Activated gamma-delta T cell (primary cell): ENCODE measurements around the gene GABRP.
"Not testable (repeated sequence)": the region's sequence is repeated elsewhere in the genome, so short reads cannot be mapped to it uniquely, and the experiment has no call there.

Experiments used
- DNase-seq: peaks from one replicate; lab custom pipeline; 2025; lab: John Stamatoyannopoulos, UW

Gene GABRP

DNA sequence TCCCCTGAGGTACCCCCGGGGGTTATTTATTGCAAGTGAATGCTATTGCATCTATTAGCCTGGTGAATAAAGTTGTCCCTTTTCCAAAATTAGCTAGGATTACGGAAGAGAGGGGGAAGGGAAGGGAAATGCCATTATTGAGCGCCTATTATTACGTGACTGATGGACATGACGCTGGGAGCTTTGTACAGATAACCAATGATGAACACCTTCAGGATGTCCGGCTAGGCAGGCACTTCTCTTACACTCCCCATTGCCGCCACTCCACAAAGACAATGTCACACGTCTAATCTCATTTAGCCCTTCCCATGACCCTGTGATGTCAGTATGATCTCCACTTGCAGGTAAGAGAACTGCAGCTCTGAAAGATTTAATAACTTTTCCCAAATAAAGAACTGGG, 9.4 kb downstream of the GABRP start:
- no peak for DNase-seq

DNA sequence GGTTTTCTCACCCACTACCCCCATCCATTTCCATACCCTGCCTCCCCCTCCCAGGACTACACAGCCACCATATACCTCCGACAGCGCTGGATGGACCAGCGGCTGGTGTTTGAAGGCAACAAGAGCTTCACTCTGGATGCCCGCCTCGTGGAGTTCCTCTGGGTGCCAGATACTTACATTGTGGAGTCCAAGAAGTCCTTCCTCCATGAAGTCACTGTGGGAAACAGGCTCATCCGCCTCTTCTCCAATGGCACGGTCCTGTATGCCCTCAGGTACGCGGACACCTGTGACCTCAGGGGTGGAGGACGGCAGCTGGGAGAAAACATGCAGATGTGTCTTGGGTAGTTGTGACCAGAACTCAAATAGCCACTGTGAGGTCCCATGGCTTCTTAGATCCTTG, 11.6 kb downstream of the GABRP start:
- no peak for DNase-seq

DNA sequence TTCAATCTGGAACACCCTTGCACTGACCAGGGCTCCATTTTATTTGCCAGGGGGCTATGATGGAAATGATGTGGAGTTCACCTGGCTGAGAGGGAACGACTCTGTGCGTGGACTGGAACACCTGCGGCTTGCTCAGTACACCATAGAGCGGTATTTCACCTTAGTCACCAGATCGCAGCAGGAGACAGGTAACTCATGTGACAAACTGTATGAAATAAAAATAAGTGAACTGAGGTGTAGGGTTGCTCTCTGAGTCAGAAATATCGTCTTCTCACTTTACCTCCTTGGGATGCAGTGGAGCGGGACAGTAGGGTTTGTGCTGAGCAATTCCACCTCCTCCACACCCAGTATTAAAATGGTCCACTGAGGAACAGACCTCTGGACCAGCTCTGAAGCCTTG, 22.1 kb downstream of the GABRP start:
- no peak for DNase-seq

DNA sequence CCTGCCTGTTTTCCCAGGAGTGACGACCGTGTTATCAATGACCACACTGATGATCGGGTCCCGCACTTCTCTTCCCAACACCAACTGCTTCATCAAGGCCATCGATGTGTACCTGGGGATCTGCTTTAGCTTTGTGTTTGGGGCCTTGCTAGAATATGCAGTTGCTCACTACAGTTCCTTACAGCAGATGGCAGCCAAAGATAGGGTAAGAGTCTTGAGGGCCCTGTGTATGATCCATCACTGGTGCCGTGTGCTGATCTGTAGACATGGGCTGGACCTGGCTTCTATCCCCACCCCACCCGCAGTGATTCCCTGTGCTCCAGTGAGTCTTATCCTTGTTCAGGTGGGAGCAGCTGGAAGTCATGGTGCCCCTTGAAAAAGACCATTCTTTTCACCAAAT, 26.0 kb downstream of the GABRP start:
- DNase-seq, result no peak

DNA sequence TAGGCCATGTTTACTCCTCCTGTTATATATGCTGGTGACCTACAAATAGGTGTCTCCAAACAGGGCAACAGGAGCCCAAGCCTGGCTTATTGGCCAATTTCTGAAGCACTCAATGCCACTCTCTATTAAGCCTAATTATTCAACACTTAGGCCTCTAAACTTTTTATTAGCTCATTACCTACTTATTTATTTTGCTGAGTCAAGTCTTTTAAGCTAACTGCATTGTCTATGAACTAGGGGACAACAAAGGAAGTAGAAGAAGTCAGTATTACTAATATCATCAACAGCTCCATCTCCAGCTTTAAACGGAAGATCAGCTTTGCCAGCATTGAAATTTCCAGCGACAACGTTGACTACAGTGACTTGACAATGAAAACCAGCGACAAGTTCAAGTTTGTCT, 28.2 kb downstream of the GABRP start:
- DNase-seq, result no peak

DNA sequence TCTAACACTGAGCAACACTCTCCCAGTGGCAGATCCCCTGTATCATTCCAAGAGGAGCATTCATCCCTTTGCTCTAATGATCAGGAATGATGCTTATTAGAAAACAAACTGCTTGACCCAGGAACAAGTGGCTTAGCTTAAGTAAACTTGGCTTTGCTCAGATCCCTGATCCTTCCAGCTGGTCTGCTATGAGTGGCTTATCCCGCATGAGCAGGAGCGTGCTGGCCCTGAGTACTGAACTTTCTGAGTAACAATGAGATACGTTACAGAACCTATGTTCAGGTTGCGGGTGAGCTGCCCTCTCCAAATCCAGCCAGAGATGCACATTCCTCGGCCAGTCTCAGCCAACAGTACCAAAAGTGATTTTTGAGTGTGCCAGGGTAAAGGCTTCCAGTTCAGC, 29.7 kb downstream of the GABRP start:
- DNase-seq, result no peak

DNA sequence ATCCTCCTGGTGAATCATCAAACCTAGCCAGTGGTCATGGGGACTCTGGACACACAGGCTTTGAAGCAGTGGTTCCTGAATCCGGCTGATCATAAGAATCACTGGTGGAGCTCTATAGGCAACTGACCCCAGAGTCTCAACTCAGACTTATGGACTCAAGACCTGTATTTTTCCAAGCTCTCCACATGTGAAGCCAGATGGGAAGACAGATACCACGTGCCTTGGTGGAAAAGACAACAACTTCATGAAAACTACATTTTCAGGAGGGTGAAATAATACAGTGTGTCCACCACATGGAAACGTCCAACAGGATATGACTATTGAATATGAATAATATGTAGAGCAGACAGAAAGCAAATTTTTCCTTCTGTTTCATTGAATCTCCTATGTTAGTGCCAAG, 33.7 kb downstream of the GABRP start:
- DNase-seq, result no peak

DNA sequence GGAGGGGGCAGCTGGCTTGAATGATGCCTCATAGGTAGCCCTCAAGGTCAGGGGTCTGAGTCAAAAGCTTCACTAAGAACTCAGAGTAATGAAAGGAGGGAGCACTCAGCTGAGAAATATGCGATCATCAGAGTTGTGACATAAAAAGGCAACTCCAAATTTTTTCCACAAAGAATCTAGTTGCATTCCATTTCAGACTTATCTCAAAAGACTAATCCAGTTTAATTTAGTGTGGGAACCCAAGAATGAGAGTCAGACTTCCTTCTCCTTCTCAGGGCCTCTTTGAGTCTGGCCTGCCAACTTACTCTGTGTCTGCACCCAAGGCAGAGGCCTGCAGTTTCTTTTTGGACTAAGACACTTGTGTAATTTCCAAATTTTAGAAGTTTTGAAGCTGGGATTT, 34.7 kb downstream of the GABRP start:
- no peak for DNase-seq

DNA sequence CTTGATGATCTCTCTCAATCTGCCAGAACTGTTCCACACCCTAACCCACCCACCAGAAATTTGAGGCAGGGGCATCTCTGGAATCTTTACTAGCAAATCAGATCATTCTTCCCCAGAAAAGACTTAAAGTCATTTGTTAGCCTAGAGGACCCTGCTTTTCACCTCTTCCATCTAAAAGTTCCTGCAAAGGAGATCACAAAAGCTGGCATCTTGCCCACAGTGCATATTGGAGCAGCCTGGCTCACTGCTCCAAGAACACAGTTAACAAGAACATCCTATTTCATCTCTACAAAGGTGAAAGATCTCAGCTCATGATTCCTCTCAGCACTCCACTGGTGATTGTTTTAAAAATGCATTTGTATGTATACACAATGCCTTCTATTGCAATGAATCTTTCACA, 36.3 kb downstream of the GABRP start:
- DNase-seq, result no peak

DNA sequence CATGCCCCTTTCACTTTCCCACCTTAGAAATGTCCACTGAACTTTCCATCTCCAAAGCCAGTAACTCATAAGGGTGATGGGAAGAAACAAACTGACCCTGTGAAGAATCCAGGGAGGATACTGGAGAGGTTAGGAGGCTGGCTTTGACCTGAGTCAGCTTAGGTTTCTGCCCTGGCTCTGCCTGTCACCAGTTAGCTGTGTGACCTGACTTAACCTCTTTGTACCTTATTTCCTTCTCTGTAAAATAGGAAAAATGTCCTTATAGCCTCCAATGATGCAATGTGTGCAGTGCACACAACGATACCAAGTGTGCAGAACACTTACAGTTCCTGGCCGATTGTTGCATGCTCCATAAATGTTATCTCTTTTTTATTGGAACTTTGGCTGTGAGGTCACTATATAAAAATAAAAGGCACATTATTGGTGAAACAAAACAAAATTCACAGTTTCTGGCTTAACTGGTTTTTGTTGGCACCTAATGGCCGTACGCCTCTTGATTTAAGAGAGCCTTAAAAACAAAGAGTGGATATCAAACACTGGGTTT, 37.8 kb downstream of the GABRP start:
- DNase-seq, result no peak

DNA sequence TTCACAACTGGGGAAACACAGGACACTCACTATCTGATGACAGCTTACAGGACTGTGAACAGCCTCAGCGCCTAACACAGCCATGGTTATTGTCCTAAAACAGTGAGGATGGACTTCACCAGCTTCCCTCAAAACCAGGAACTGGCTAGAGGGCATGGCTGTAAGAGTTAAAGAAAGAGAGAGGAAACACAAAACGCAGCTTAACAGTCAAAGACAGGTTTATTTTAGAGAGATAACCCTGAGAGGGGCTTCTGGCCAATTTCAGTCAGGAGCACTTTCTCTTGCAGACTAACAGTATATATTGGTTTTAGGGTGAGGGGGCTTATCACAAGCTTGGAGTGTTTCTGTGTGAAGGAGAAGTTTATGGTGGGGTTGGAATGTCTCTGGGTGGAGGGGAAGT, 42.6 kb downstream of the GABRP start:
- no peak for DNase-seq

DNA sequence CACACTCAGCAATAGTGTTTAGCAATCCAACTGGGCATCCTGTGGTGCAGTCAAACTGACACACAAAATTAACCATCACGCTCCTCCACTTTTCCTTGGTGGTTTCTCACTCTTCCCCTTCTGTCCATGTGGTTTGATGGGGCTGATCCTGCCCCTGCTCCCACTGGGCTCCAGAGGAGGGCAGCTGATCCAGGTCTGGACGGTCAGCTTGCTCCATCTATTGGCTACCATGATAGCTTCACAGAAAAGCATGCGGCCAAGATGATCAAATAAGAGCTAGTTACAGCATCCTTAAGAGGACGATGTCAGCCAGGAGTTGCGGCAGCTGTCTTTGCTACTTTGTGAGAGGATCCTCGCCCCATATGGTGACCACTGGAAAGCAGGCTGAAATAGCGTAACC, 48.7 kb downstream of the GABRP start:
- no peak for DNase-seq

DNA sequence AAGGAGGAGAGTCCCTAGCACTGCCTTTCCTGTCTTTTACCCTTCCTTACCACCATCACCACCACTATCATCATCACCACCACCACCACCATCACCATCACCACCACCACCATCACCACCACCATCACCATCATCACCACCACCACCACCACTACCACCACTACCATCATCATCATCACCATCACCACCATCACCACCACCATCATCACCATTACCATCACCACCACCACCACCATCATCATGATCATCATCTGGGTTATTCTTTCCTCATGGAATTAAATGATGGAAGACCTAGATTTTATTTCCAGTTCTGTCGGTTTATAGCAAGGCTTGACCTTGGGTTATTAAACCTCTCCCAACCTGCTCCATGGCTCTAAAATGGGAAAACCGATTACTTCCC, 50.5 kb downstream of the GABRP start:
- not testable (repeated sequence) for DNase-seq

DNA sequence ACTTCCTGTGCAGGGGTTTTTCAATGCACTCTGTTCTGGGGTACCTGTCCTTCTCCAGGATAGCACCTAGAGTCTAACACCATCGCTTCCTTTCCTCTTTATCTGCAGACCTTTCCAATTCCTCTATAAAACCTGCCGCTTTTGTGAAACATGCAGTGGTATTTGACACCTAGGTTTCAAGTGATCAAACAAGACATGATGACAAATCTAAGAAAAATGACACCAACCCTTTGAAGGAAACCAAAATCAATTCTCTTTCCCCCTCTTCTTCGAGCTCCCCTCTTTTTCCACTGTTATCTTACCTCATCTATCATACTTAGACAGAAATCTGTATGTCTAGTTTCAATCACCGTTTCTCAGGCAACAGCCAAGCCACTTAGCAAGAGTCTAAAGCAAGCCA, 52.7 kb downstream of the GABRP start:
- no peak for DNase-seq

DNA sequence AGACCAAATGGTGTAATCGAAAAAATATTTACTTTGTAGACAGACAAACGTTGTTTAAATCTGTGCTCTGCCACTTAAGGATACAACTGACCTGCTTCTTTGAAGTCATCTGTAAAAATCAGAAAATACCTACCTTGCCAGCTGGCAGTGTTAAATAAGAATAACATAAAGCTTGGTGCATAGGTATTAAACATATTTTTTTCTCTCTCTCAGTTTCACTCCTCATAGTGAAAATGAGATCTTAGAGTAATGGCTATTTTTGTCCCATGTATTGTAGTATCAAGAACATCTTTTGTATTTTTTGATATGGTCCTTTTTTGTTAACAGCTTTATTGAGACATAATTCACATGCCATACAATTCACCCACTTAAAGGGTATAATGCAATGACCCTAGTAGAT, 60.3 kb downstream of the GABRP start:
- DNase-seq, result no peak

DNA sequence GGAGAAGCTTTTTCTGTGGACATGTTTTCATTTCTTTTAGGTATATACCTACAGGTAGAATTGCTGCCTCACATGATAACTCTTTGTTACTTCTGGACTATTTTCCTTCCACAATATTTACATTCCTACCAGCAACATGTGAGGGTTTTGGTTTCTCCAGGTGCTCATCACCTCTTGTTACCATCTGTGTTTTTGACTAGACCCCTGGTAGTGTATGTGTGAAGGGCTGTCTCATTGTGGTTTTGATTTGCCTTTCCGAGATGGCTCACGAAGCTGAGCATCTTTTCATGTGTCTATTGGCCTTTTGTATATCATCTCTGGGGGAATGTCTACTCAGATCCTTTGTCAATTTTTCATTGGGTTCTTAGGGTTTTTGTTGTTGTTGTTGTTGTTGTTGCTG, 61.1 kb downstream of the GABRP start:
- DNase-seq, result no peak

DNA sequence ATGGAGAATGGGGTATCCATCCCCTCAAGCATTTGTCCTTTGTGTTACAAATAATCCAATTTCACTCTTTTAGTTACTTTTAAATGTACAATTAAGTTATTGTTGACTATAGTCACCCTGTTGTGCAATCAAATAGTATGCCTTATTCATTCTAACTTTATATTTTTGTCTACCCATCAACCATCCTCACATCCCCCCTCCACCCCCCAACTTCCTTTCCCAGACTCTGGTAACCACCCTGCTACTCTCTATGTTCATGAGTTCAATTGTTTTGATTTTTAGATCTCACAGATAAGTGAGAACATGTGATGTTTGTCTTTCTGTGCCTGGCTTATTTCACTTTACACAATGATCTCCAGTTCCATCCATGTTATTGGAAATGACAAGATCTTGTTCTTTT, 62.9 kb downstream of the GABRP start:
- no peak for DNase-seq

DNA sequence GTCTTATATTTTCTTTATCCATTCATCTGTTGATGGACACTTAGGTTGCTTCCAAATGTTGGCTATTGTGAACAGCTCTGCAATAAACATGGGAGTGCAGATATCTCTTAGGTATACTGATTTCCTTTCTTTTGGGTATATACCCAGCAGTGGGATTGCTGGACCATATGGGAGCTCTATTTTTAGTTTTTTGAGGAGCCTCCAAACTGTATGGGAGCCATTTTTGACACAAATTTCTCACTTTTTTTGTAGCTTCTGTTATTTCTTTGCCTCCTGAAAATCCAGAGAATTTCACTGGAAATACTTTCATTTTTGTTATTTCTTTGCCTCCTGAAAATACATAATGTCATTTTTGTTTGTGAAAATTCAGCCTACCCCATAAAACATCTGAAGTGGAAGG, 63.3 kb downstream of the GABRP start:
- no peak for DNase-seq

DNA sequence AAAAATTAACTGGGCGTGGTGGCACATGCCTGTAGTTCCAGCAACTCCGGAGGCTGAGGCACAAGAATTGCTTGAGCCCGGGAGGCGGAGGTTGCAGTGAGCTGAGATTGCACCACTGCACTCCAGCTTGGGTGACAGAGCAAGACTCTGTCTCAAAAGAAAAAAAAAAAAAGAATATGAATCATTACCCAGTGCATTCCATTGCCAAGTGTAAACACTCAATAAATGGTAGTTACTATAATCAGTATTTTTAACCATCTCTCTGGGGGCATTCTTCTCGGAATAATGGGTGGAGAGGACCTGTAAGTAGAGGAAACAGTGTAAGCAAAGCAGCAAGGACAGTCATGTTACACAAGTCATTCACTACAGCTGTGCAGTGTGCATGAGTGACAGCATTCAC, 64.5 kb downstream of the GABRP start:
- no peak for DNase-seq

DNA sequence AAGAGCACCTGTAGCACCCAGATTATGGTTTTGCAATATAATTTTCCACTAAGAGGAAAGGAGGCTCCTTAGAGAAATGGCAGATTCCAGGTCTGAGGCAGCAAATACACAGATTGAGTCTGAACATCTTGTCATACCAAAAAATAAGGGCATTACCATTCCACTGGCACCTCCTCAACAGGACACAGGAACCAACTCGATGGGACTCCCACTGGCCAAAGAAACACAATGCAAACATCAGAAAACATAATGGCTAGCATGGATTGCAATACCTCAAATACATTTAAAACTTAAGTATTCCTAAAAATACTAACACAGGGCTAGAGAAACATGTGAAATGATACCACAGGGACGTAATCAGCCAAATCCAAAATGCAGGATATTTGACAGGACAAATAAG, 65.8 kb downstream of the GABRP start:
- DNase-seq, result no peak

DNA sequence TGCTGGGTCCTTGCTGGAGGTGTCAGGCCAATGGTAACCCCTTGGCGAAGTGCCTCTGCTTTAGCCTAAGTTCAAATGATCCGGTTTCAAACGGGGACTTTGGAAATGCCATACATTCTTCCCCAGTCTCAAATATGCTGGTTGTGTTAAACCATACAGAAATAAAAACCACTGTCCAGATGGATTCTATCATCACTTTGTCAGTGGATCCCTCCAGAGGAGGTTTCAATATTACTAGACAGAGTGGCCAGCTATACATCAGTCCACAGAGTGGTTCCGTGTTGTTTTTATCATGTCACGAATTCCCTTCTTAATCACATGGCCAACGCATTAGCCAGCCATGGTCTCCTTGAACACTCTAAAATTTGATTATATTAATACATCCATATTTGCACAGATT, 71.0 kb downstream of the GABRP start:
- DNase-seq, result no peak

DNA sequence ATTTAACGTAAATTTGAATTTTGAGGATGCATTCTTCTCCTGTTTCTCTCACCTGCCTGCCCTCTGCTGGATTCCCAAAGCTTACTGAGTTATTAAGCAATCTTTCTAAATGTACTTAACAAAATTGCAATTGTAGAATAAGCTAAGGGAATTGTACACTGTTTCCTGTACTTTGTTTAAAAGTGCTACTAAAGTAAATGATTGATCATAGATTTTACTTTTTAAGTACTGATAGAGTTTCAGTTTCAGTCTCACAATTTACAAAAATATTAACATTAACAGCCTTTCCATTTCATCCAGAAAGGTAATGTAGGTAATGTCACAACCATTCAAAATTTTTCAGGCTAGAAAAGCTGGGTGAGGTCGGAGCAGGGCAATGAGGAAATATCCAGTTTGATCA, 73.5 kb downstream of the GABRP start:
- no peak for DNase-seq

DNA sequence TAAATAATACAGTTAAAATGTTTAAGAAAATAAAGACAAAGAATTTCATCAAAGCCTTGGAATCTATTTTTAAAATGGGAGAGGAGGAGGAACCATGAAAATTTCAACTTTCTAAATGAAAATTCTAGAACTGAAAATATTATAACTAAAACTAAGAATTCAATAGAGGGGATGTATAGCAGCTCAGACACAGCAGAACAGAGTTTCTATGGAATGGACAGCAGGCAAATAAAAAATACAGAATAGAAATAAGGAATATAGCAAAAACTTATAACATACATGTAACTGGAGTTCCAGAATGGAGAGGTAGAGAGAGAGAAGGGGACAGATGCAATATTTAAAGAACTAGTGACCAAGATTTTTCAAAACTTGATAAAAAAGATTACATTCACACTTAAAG, 76.9 kb downstream of the GABRP start:
- no peak for DNase-seq

DNA sequence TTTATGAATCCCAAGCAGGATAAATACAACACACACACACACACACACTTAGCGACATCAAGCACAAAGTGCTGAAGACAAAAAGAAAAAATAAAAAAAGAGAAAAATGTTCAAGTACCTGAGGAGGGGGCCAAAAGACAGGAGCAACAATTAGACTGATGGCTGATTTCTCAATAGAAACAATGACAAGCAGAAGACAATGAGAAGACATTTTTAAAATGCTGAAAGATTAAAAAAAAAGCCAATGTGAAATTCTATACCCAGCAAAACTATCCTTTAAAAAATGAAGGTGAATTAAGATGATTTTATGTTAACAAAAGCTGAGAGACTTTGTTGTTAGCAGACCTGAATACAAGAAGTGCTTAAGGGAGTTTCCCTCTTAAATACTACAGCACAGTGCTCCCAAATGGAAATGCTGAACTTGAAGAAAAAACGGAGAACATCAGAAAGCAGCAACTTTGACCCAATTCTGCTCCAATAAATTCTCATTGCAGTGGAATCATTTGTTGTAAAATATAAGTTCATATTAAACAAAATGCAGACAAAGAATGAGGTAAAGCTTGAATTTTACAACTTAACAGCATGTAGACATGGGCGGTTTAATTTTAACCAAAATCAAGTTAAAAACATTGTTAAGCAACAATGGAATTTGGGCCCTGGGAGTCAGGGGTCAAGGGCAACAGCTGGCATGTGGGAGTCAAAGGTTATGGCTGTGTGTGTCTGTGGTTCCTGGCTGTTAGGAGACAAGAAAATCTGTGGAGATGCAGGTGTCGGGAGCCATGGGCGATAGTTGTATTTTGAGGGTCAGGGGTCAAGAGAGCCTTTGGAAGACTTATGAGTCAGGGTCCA, 77.5 kb downstream of the GABRP start:
- DNase-seq, result no peak
